Mesendoderm (in vitro differentiated cells): Measurements from ENCODE around the gene CCDC17.

Source experiments
- DNase-seq: peaks from one replicate; pipeline ENCODE4 v3.0.0; 2013
- H2AK5ac ChIP-seq: 2 replicates; pipeline ENCODE4 v1.6.1; 2013; ENCODE audit warnings: low read length, inconsistent platforms
- H2BK120ac ChIP-seq: 2 replicates; pipeline ENCODE4 v1.6.1; 2013; ENCODE audit warnings: low read depth, mild to moderate bottlenecking, low read length, moderate library complexity, mixed read lengths
- H2BK15ac ChIP-seq: replicated peaks from 2 replicates; pipeline ENCODE4 v1.6.1; 2013; ENCODE audit warnings: low read depth, mild to moderate bottlenecking, moderate library complexity
- H2BK5ac ChIP-seq: 2 replicates; pipeline ENCODE4 v1.6.1; 2013; ENCODE audit warnings: low read length, inconsistent platforms
- H3K18ac ChIP-seq: 2 replicates; pipeline ENCODE4 v1.6.1; 2013; ENCODE audit warnings: mild to moderate bottlenecking, low read length, mixed read lengths
- H3K23ac ChIP-seq: one replicate; pipeline ENCODE4 v1.6.1; 2013; ENCODE audit warnings: low read length
- H3K27ac ChIP-seq: 2 replicates; pipeline ENCODE4 v1.5.1; 2013; ENCODE audit warnings: low read depth, mild to moderate bottlenecking, inconsistent platforms, low read length, moderate library complexity
- H3K27me3 ChIP-seq: 2 replicates; pipeline ENCODE4 v1.6.1; 2013; ENCODE audit warnings: low read length, control low read depth, mild to moderate bottlenecking, inconsistent platforms; ENCODE audit not compliant: insufficient read depth, poor library complexity
- H3K36me3 ChIP-seq: 2 replicates; pipeline ENCODE4 v1.6.1; 2013; ENCODE audit warnings: low read length, inconsistent platforms; ENCODE audit not compliant: control insufficient read depth, insufficient read depth
- H3K4ac ChIP-seq: one replicate; pipeline ENCODE4 v1.6.1; 2013; ENCODE audit warnings: low read depth, mild to moderate bottlenecking, low read length, moderate library complexity
- H3K4me1 ChIP-seq: 2 replicates; pipeline ENCODE4 v1.6.1; 2013; ENCODE audit warnings: low read depth, low read length, inconsistent platforms; ENCODE audit not compliant: control insufficient read depth
- H3K4me2 ChIP-seq: 2 replicates; pipeline ENCODE4 v1.6.1; 2013; ENCODE audit warnings: low read length
- H3K4me3 ChIP-seq: 2 replicates; pipeline ENCODE4 v1.5.1; 2013; ENCODE audit warnings: mild to moderate bottlenecking, low read length
- H3K56ac ChIP-seq: one replicate; pipeline ENCODE4 v1.6.1; 2013; ENCODE audit warnings: low read length
- H3K79me1 ChIP-seq: 2 replicates; pipeline ENCODE4 v1.6.1; 2013; ENCODE audit warnings: low read length, inconsistent platforms
- H3K79me2 ChIP-seq: 2 replicates; pipeline ENCODE4 v1.6.1; 2013; ENCODE audit warnings: mild to moderate bottlenecking, low read length; ENCODE audit not compliant: control insufficient read depth, insufficient read depth
- H3K9ac ChIP-seq: 2 replicates; pipeline ENCODE4 v1.6.1; 2013; ENCODE audit warnings: low read length, inconsistent platforms
- H4K5ac ChIP-seq: one replicate; pipeline ENCODE4 v1.6.1; 2013; ENCODE audit warnings: low read length
- H4K8ac ChIP-seq: one replicate; pipeline ENCODE4 v1.6.1; 2013; ENCODE audit warnings: low read depth, mild to moderate bottlenecking, control low read depth, low read length, moderate library complexity
- WGBS: extraction: QIAGEN DNeasy Blood & Tissue Kit; methylation state at CpG from one replicate; pipeline ENCODE4 v1.1.7; 2013; ENCODE audit warnings: low lambda C conversion rate, missing lambda C conversion rate; ENCODE audit not compliant: insufficient coverage; ENCODE audit errors: extremely low coverage; 5-methylcytosine and 5-hydroxymethylcytosine counted together

CCDC17 gene

DNA sequence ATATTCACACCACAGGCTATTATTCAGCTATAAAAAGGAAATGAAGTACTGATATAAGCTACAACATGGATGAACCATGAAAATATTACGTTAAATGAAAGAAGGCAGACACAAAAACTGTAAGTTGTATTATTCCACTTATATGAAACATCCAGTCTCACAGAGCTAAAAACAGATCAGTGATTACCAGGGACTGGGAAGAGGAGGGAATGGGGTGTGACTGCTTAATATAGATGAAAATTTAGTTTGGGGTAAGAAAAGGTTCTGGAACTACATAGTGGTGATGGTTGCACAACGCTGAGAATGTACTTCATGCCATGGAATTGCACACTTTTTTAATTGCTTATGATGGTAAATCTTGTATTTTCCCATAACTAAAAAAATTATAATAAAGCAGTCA, 43.0 kb upstream of the CCDC17 start:
- no CpG with 5 or more reads among the region's 2 CpGs for WGBS
- no peaks in the 10 kb centered on the region for H3K36me3 ChIP-seq
- no peak overlapping the region for H2BK15ac ChIP-seq
- no peak overlapping the region for H3K56ac ChIP-seq
- H3K23ac ChIP-seq = no peak overlapping the region
- H3K27me3 ChIP-seq = no peaks in the 10 kb centered on the region
- no peaks in the 10 kb centered on the region for H3K4me1 ChIP-seq
- H2BK5ac ChIP-seq = no peak overlapping the region
- no peak overlapping the region for H4K5ac ChIP-seq
- H3K27ac ChIP-seq = no peak overlapping the region
- no peak for DNase-seq
- H3K4me2 ChIP-seq = no peak overlapping the region
- H3K79me1 ChIP-seq = peaks cover 6% of the 10 kb centered on the region
- H3K18ac ChIP-seq = no peak overlapping the region
- no peak overlapping the region for H2AK5ac ChIP-seq
- H4K8ac ChIP-seq = no peak overlapping the region
- H3K4me3 ChIP-seq = no peak overlapping the region
- H2BK120ac ChIP-seq = no peak overlapping the region
- no peak overlapping the region for H3K4ac ChIP-seq
- H3K79me2 ChIP-seq = peaks cover 73% of the 10 kb centered on the region
- no peak overlapping the region for H3K9ac ChIP-seq

DNA sequence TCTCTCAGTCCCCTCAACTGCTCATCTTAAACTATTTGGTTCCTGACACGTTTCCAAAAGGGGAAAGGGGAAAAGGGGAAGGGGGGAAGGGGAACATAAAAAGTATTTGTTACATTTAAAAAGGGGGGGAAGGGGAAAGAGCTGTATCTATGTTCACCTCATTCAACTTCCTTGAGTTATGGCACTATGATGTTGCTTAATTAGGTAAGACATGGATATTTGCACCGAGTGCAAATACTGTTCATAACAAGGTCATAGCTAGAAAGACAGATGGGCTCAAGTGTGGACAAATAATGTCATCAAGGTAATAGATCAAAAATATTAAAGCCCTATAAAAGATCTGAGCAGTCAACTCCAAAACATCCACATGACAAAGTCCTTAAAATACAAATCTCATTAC, 36.5 kb upstream of the CCDC17 start:
- Histone ChIP-seq H3K56ac (no peak overlapping the region), H2BK15ac (no peak overlapping the region), H3K4ac (no peak overlapping the region), H3K79me2 (peaks cover 31% of the 10 kb centered on the region), H3K27me3 (no peaks in the 10 kb centered on the region), H3K4me3 (no peak overlapping the region), H3K27ac (no peak overlapping the region), H3K36me3 (peaks cover 3% of the 10 kb centered on the region), H3K4me2 (no peak overlapping the region), H2BK120ac (no peak overlapping the region), H4K8ac (no peak overlapping the region), H2BK5ac (no peak overlapping the region), H4K5ac (no peak overlapping the region), H3K79me1 (peaks cover 6% of the 10 kb centered on the region), H3K4me1 (no peaks in the 10 kb centered on the region), H3K18ac (no peak overlapping the region), H3K9ac (no peak overlapping the region), H2AK5ac (no peak overlapping the region), H3K23ac (no peak overlapping the region)
- no CpG with 5 or more reads among the region's 2 CpGs for WGBS
- DNase-seq = no peak

DNA sequence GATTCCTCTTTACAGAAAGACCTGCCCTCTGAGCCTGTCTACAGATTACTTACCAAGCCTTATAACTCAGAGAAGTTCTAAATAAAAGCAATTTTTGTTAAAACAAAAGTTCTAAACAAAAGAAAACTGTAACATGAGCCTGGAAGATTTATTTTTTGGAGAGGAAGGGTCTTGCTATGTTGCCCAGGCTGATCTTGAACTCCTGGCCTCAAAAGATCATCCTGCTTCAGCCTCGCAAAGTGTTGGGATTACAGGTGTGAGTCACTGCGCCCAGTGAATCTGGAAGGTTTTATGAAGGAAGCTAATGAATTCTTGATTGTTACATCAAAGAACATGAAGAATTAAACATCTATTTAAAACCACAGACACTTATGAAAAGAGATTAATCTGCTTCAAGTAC, 35.4 kb upstream of the CCDC17 start:
- Histone ChIP-seq H3K4me1 (no peaks in the 10 kb centered on the region), H3K4ac (no peak overlapping the region), H3K79me1 (peaks cover 8% of the 10 kb centered on the region), H2BK15ac (no peak overlapping the region), H4K8ac (no peak overlapping the region), H2BK5ac (no peak overlapping the region), H3K9ac (no peak overlapping the region), H3K4me2 (no peak overlapping the region), H3K56ac (no peak overlapping the region), H2AK5ac (no peak overlapping the region), H3K27me3 (no peaks in the 10 kb centered on the region), H3K23ac (no peak overlapping the region), H3K18ac (no peak overlapping the region), H4K5ac (no peak overlapping the region), H3K4me3 (no peak overlapping the region), H3K27ac (no peak overlapping the region), H2BK120ac (no peak overlapping the region), H3K36me3 (peaks cover 6% of the 10 kb centered on the region), H3K79me2 (peaks cover 20% of the 10 kb centered on the region)
- WGBS = no CpG with 5 or more reads among the region's 2 CpGs
- DNase-seq = no peak

DNA sequence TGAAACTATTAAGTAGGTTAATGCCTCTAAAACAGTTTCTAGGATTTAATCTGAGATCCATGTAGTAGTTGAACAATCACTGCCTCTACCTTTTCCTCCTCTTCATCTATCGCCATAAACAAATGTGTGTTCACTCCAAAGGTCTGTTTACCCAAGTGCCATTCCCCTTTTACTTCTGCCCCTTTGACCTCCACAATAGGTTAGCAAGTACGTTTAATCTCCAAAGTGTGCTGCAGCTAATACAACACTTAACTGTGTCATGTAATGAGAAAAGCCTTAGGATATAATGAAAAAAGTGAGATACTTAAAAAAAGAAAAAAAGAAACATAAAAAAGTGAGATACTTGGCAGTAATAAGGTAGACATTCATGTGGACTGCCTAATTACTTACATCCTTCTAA, 34.3 kb upstream of the CCDC17 start:
- Histone ChIP-seq H3K27ac (no peak overlapping the region), H3K23ac (no peak overlapping the region), H3K9ac (no peak overlapping the region), H3K4me1 (no peaks in the 10 kb centered on the region), H3K79me1 (peaks cover 5% of the 10 kb centered on the region), H3K4me3 (no peak overlapping the region), H3K4me2 (no peak overlapping the region), H2BK15ac (no peak overlapping the region), H2BK5ac (no peak overlapping the region), H4K5ac (no peak overlapping the region), H3K18ac (no peak overlapping the region), H2AK5ac (no peak overlapping the region), H2BK120ac (no peak overlapping the region), H3K56ac (no peak overlapping the region), H4K8ac (no peak overlapping the region), H3K4ac (no peak overlapping the region), H3K79me2 (peaks cover 13% of the 10 kb centered on the region), H3K27me3 (no peaks in the 10 kb centered on the region), H3K36me3 (peaks cover 6% of the 10 kb centered on the region)
- no CpG with 5 or more reads among the region's 2 CpGs for WGBS
- DNase-seq = no peak

DNA sequence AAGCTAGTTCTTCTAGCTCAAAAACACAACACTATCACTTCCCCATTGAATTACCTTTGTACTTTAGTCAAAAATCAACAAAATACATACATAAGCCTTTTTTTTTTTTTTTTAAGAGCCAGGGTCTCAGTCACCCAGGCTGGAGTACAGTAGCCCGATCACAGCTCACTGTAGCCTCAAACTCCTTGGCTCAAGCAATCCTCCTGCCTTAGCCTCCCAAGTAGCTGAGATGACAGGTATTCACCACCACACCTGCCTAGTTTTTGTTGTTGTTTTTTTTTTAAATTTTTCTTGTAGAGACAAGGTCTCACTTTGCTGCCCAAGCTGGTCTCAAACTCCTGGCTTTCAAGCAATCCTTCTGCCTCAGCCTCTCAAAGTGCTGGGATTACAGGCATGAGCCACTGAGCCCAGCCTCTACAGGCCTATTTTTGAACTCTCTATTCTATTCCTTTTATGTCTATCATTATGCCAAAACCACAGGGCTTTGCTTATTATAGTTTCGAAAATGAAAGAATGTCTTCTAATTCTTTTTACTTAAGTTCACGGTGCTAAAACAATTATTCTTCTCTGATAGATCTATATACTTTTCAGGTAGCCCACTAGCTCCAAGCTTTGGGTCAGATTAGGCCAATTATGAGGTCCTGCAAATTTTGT, 32.8 kb upstream of the CCDC17 start:
- H3K18ac ChIP-seq = no peak overlapping the region
- H3K27ac ChIP-seq = no peak overlapping the region
- H3K4me1 ChIP-seq = no peaks in the 10 kb centered on the region
- H3K56ac ChIP-seq = no peak overlapping the region
- no peak overlapping the region for H3K4me2 ChIP-seq
- H4K5ac ChIP-seq = no peak overlapping the region
- peaks cover 8% of the 10 kb centered on the region for H3K36me3 ChIP-seq
- H3K27me3 ChIP-seq = no peaks in the 10 kb centered on the region
- no peak overlapping the region for H2BK120ac ChIP-seq
- no CpG with 5 or more reads among the region's 3 CpGs for WGBS
- DNase-seq = no peak
- H3K4me3 ChIP-seq = no peak overlapping the region
- no peak overlapping the region for H4K8ac ChIP-seq
- H2BK5ac ChIP-seq = no peak overlapping the region
- no peak overlapping the region for H3K23ac ChIP-seq
- no peak overlapping the region for H3K9ac ChIP-seq
- H3K4ac ChIP-seq = no peak overlapping the region
- H2BK15ac ChIP-seq = no peak overlapping the region
- no peak overlapping the region for H2AK5ac ChIP-seq
- H3K79me1 ChIP-seq = peaks cover 3% of the 10 kb centered on the region
- H3K79me2 ChIP-seq = peaks cover 3% of the 10 kb centered on the region
